ENCODE data around the gene MRPS15.
"Not testable (repeated sequence)": the region's sequence is repeated elsewhere in the genome, so short reads cannot be mapped to it uniquely, and the experiment has no call there.

The MRPS15 gene

GRCh38 chr1:36463803-36464604, at the start of gene MRPS15:
MRPS15 (minus strand) TSS chr1:36464384; CDS start chr1:36464275, 109 bp downstream.
- DNase-seq (ENCODE audit: low read depth in 2 of 2), result peak; percentile 84 to 92

GRCh38 chr1:36512842-36513241, 48.7 kb upstream of the MRPS15 start:
- DNase-seq (ENCODE audit: low read depth in 2 of 2), result no peak

- no peak for DNase-seq (ENCODE audit: low read depth in 2 of 2)
Measured at GRCh38 chr1:36511804-36512798, 47.9 kb upstream of the MRPS15 start.

GRCh38 chr1:36511220-36511619, 47.0 kb upstream of the MRPS15 start:
- not testable (repeated sequence) for DNase-seq (ENCODE audit: low read depth in 2 of 2)

GRCh38 chr1:36510418-36510817, 46.2 kb upstream of the MRPS15 start:
- DNase-seq (ENCODE audit: low read depth in 2 of 2), result no peak

- no peak for DNase-seq (ENCODE audit: low read depth in 2 of 2)
Measured at GRCh38 chr1:36508257-36508656, 44.1 kb upstream of the MRPS15 start.

GRCh38 chr1:36506276-36506920, 42.2 kb upstream of the MRPS15 start:
- no peak for DNase-seq (ENCODE audit: low read depth in 2 of 2)

GRCh38 chr1:36503733-36504132, 39.5 kb upstream of the MRPS15 start:
- no peak for DNase-seq (ENCODE audit: low read depth in 2 of 2)

- no peak for DNase-seq (ENCODE audit: low read depth in 2 of 2)
Measured at GRCh38 chr1:36503159-36503558, 39.0 kb upstream of the MRPS15 start.

- DNase-seq (ENCODE audit: low read depth in 2 of 2), result no peak
Measured at GRCh38 chr1:36502616-36503015, 38.4 kb upstream of the MRPS15 start.

- DNase-seq (ENCODE audit: low read depth in 2 of 2), result not testable (repeated sequence)
Measured at GRCh38 chr1:36501911-36502310, 37.7 kb upstream of the MRPS15 start.

- DNase-seq (ENCODE audit: low read depth in 2 of 2), result no peak
Measured at GRCh38 chr1:36497207-36497606, 33.0 kb upstream of the MRPS15 start.

- no peak for DNase-seq (ENCODE audit: low read depth in 2 of 2)
Measured at GRCh38 chr1:36494971-36495370, 30.8 kb upstream of the MRPS15 start.

GRCh38 chr1:36493524-36493923, 29.3 kb upstream of the MRPS15 start:
- no peak for DNase-seq (ENCODE audit: low read depth in 2 of 2)

- no peak for DNase-seq (ENCODE audit: low read depth in 2 of 2)
Measured at GRCh38 chr1:36492491-36492890, 28.3 kb upstream of the MRPS15 start.

- DNase-seq (ENCODE audit: low read depth in 2 of 2), result not testable (repeated sequence)
Measured at GRCh38 chr1:36489258-36490051, 25.3 kb upstream of the MRPS15 start.

- DNase-seq (ENCODE audit: low read depth in 2 of 2), result no peak
Measured at GRCh38 chr1:36487906-36488305, 23.7 kb upstream of the MRPS15 start.

- DNase-seq (ENCODE audit: low read depth in 2 of 2), result not testable (repeated sequence)
Measured at GRCh38 chr1:36487336-36487725, 23.1 kb upstream of the MRPS15 start.

- DNase-seq (ENCODE audit: low read depth in 2 of 2), result no peak
Measured at GRCh38 chr1:36486439-36487335, 22.5 kb upstream of the MRPS15 start.

GRCh38 chr1:36486093-36486438, 21.9 kb upstream of the MRPS15 start:
- DNase-seq (ENCODE audit: low read depth in 2 of 2), result no peak
